Measurements from ENCODE around the gene ARID2.

The ARID2 gene

DNA sequence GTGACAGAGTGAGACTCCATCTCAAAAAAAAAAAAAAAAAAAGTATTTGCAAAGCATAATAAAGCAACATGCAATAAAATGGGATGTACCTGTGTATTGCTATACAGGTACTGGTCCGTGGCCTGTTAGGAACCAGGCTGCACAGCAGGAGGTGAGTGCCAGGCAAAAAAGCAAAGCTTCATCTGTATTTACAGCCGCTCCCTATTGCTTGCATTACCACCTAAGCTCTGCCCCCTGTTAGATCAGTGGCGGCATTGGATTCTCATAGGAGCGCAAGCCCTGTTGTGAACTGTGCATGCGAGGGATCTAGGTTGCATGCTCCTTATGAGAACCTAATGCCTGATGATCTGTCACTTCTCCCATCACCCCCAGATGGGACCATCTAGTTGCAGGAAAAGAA is 147.6 kb downstream of the ARID2 start:
- DNase-seq: no peak

DNA sequence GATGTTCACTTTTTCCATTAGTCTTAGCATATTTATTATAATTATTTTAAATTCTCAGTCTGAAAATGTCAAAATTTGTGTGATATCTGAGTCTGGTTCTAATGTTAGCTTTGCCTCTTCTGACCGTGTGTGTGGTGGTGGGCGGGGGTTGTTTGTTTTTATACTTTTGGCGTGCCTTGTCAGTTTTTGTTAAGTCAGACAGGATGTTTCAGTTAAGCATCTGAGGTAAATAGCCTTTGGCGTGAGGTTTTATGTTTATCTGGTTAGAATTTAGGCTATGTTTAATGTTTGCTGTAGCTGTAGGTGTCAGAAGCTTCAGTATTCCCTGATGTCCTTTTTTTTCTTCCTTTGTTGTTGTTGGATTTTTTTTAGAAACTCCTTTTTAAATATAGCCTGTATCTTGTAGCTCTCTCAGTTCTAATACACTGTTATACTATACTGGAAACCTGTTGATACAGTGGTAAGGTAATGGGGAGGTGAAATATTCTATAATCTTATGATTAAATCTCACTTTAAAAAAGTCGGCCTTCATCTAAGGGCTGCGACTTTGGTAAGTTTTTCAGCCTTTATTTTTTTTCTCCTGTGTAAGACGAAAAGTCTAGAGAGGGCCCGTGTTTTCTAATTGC is 149.2 kb downstream of the ARID2 start:
- no peak for DNase-seq

DNA sequence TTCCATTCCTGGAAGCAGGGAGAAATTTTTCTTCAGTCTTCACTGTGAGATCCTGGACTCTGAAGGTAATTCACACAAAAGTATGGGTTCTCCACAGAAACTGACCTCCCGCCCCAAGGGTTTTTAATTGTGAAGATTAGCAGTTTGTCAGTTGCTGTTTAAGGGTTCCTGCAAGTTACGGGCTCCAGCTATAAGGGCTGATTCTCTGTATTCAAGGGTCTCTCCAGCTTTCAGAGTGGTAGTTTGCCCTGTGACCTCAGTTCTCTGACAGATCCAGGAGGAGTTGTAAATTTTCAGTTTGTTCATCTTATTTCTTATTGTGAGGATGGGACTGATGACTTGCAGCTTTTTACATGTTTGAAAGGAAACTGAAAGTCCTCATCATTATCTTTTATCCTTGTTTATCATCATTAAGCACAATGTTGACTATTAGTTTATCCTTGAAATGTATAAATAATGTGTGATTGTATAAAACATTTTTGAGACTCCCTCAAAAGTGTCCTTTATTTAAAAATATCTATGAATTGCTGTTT is 149.9 kb downstream of the ARID2 start:
- no peak for DNase-seq

DNA sequence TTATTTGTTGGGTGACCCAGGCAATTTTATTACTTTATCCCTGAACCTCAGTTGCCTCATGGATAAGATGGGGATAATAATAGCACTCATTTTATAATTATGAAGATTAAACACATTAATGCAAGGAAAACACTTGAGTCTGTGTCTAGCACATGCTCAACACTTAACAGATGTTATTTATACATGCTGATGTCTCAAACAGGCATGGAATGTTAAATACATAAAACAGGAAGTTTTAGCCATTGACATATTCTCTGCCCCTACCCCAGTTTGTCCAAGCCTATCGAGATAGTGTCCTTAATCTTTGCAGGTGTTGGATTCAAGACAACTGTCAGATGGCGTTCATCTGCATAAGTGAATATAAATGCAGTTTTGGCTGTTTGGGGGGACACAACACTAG is 151.0 kb downstream of the ARID2 start:
- DNase-seq: no peak

DNA sequence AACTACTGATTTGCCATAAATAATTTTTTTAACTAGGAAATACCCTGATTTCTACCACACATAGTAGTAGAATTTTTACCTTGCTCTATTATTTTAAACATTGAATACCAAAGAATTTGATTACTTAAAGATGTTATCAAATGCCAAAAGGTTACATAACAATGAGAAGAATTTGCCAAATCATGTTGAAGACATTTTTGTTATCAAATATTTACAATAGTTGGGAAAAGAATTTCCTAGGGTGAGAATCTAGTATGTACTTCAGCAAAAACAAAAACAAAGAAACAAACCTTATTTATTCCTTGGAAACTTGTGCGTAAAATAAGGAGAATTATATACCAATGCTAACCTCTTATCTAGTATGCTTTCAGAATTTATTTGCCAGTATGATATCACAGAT is 153.7 kb downstream of the ARID2 start:
- no peak for DNase-seq

DNA sequence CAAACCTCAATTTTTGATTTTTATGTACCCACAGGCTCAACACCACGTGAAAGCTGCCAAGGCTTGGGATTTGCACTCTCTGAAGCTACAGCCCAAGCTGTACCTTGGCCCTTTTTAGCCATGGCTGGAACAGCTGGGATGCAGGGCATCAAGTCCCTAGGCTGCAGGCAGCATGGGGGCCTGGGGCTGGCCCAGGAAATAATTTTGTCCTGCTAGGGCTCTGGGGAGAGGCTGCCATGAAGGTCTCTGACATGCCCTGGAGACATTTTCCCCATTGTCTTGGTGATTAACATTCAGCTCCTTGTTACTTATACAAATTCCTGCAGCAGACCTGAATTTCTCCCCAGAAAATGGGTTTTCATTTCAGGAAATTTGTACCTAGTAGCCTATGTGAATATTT is 157.2 kb downstream of the ARID2 start:
- DNase-seq: no peak

DNA sequence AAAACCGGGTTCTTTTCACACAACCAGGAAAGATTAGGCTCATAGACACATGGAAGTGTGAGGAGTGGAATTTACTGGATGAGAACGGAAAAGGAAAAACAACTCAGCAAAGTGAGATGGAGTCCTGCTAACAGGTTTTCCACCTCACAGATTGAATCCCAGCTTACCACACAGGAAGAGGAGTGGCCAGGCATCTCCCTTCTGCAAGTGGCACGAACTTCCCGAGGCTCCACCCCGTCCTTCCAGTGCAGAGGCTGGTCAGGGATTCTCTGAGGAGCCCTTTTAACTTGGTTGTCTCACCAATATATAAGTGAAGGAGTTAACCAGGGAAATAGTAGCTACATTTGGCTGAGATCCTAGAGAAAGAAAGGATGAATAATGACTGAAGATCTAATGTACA is 158.0 kb downstream of the ARID2 start:
- DNase-seq: no peak

DNA sequence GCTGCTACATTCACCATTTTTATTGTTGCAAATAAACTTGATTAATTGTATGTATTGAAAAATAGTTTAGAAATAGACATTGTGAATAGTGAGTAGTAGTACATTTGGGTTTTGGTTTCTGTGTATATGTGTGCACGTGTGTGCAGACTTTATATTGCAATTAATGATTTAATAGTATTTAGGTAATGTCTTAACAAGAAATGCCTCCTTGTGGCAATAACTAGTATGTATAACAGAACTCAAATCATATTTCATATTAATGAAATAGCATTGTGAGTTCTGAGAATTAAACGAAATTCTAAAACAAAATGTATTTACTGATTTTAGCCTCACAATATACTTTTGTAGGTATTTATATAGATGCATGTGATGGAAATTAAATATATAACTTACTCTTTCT is 160.8 kb downstream of the ARID2 start:
- no peak for DNase-seq

DNA sequence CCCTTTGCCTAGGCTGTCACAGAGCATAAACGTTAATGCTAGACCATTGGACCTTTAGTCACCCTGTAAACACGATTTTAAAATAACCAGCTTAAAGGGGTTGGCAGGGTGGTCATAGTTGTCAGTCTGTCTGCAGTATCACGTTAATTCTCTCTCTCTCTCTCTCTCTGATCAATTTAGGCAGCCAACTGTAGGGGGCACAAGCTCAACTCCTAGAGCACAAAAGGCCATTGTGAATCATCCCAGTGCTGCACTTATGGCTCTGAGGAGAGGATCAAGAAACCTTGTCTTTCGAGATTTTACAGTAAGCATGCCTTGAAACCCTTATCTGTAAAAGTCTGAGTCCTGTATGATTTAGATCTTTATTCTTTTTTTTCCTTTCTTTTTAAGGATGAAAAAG is 163.7 kb downstream of the ARID2 start:
- no peak for DNase-seq

DNA sequence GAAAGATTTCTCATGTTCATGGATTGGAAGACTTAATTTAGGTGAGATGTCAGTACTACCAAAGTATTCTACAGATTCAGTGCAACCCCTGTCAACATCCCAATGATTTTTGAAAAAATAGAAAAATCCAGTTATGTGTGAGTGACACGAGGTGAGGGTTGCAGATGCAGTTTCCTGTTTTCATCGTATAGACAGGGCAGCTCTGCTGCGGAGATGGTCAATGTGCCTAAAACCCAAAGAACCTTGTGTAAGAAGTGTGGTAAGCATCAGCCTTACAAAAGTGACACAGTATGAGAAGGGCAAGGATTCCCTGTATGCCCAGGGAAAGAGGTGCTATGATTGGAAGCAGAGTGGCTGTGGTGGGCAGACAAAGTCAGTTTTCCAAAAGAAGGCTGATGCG is 166.5 kb downstream of the ARID2 start:
- no peak for DNase-seq

DNA sequence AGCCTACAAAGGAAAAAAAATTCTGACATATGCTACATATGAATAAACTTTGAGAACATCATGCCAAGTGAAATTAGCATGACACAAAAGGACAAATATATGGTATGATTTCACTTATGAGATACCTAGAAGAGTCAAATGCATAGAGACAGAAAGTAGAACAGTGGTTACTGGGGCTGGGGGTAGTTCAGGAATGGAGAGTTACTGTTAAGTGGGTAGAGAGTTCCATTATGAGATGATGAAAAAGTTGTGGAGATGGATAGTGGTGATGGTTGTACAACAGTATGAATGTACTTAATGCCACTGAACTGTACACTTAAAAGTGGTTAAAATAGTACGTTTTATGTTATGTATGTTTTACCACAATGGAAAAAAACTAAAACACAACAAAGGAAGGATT is 168.6 kb downstream of the ARID2 start:
- no peak for DNase-seq

DNA sequence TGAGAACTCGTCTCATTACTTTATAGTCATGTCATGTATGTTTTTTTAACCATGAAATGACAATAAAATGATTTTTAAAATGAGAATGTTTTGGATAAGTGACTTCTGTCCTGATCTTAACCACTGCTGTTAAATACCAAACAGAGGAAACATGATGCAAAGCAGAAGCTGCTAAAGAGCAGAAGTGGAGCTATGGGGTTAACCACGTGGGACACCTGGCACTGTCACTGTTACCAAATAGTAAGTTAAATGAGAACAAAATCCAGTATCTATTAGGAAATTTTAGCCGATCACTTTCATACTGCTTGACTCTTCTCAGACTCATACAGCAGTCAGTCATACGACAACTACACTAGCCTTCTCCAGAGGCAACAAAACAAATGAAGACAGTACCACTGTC is 178.4 kb downstream of the ARID2 start:
- DNase-seq: no peak

DNA sequence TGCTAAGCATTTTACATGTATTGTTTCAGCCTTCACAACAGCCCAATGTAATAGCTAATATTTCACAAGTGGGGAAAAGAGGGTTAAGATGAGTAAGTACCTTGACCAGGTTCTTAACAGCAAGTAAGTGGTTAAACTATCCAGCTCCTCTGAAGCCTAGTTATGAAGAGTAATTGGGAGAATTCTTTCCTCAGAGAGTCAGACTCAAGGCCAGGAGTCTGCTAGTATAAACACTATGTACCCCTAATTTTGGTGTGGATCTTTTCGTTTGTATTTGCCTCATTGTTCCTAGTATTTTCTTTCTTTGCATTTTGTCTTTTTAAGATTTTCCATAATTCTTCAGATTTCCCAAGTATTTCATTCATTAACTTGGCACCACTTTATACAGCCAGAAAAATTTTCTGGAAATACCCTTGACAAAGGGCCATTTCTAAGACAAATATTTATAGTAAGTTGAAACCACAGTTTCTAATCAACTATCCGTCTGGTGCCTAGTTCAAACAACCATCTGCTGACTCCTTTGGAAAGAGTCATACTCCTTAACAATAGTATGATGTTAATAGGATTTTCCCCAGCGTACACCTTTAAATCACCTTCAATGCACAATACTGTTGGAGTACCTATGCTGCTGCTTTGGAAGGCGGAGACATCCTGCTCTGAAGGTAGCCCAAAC is 179.7 kb downstream of the ARID2 start:
- DNase-seq: no peak

DNA sequence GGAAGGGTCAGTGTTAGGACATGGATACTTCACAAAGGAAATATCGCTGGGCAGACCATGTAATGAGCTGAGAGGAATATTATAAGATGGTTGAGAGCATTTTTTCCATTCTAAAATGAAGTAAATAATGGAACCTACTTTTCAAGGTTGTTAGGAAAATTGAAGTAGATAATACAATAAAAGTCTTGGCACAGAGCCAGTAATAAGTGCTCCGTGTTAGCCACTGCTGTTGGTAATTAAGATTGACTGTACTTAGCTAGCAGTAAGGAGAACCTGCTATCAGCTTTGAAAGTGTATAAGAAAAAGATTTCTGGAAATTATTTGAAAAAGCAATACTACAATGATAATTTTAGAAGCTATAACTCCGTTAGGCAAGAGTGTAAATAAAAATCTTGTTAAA is 183.3 kb downstream of the ARID2 start:
- no peak for DNase-seq

DNA sequence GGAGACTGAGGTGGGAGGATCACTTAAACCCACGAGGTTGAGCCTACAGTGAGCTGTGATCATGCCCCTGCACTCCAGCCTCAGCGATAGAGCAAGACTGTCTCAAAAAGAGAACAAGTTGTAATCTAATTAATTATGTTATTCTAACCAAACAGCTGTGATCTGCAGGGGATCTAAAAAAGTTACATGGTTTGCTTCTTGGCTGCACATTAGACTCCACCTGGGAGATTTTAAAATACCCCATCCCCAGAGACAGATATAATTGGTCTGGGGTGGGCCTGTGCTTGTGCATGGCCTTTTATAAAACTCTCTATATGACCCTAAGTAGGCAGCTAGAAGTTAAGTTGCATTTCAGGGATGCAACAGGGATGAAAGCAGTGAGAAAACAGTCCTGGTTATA is 184.1 kb downstream of the ARID2 start:
- DNase-seq: no peak

DNA sequence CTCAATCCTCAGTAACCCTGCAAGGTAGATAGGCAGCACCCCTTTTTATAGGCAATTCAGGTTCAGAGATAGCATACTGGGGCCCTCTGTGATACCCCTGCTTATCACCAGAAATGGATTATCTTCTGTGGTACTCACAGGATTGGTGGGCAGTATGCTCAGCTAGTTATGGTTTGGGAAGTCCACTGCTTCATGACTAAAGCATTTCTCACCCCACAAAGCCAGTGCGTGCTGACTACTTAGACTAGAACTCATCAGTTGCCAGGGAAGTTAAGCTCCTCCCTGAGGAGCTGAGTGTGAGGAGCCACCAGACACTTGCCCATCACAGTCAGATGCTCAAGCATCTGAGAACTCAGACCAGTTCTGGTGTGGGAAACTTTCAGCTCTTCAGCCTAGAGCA is 184.6 kb downstream of the ARID2 start:
- DNase-seq: no peak

DNA sequence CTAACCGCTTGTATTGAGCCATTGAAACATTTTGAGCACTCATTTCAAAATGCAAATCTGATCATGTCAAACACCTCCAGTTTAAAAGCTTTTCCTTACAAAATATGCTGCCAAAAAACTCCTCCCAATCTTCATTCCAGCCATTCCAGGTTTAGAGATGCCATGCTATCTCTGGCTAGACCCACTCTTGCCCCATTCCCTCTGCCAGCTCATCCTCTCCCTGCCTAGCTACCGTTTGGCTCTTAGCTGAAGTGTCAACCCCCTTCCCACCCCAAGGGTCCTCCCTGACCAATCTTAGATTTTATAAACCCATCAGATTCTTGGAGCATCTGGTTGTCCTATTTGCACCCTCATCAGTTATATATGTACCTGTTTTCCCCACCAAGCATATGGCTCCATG is 185.9 kb downstream of the ARID2 start:
- DNase-seq: no peak

DNA sequence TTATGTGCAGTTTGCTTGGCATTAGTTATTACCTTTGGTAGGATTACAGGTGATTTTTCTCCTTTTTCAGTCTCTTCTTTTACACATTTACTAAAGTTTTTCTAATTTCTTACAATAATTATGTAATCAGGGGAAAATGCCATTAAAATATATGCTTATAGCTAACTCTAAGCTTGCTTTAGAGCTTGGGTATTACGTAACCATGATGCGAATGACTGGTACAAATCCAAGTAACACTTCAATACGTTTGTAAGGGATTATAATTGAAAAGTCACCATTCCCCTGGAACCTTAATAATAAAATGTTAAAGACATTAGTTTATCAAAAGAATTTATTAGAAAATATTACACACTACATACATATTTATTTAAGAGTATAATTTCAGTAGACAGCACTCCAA is 189.3 kb downstream of the ARID2 start:
- no peak for DNase-seq

DNA sequence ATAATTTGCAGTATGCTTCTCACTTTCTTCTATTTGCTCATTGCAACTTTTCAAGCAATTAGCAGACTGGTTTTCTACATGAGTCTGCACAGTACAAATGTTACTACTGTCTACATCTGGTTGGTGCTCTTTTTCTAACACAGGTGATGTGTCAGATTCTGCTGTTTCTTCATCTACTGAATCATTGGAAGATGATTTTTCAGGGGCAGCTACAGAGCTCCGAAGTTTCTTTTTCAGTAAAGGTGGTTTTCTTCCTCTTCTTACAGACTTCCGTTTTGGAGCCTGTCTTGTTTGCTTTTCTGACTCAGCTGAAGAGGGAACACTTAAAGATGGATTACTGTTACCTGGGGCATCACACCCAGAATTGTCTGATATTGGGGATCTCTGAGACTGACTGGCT is 198.8 kb downstream of the ARID2 start:
- DNase-seq: no peak

DNA sequence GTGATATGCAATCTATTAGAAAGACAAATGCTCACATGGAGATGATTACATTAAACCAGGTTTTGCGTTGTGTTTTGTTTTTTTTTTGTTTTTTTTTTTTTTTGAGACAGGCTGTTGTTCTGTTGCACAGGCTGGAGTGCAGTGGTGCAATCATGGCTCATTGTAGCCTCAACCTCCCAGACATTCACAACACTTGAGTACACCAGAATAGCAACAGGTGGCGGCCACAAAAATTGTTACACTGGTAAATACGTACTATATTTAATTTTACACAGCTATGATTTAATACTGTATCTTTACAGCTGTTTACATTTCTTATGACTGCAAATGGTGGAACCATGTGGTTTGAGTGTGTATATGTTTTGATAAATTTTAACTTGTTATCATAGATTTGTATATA is 200.9 kb downstream of the ARID2 start:
- DNase-seq: no peak

DNA sequence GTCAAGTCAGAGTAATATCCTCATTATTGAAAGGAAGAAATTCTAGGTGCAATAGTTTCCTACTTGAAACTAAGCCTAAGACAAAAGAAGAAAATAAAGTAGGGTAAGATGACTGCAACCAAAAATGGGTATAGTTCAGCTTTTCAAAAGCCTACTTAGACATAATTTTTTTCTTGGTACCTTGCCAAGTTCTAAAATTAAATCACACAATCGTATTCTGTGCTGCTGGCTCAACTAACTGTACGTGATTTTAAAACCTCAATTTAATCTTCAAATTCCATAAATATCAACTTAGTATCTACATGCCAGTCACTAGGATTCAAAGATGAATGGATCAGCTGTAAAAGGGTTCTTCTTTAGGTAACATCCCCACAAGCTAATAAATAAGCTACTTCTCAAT is 204.0 kb downstream of the ARID2 start:
- DNase-seq: no peak

DNA sequence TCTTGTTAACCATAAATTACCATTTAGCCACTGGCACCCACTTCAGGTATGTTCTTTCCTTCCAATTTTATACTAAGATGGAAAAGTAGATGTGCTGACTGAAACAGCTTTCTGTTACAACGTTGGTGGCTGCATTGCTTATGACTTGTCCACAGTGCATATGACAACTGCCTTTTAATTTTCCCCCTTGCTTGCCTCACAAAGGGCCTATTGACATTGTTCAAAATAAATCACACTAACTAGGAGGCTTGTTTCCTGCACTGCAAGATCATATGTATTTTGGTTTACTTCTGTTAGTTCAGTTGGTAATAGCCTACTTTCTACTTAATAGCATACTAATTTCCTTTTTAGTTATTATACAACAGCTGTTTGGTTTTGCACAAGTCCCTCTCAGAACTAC is 205.4 kb downstream of the ARID2 start:
- DNase-seq: no peak

DNA sequence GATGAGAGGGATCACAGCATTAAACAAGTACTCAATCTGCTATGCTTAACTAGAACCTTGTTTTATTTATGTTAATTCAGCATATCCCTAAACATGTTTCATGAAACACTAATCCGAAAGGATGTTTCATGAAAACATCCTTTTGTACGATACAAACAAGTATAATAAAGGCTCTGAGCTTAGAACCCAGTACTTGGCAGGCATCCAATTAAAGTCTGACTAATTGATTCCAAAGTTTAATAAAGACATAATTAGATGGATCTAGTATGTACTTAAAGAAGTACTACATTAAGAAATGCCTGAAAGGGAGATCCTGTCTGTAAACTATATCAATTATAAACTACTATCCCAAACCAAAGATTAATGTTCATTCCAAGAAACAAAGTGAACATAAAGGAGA is 209.1 kb downstream of the ARID2 start:
- no peak for DNase-seq

DNA sequence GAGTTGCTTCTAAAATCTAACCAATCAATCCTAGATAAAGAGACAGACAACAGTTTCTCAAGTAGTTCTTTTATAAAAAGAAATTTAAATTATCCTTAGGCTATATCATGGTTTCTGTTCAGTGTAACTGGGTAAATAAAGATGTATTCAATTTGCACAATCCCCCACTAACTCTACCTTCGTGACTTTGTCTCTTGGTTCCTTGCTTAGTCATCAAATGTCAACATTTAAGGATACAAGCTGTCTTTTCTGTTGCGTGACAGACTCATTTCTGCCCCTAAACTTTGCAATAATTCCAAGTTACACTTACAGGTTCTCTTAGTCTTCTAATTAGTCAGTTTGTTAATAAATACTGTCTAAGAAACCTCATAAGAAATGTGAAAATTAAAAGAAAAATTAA is 210.3 kb downstream of the ARID2 start:
- DNase-seq: no peak

DNA sequence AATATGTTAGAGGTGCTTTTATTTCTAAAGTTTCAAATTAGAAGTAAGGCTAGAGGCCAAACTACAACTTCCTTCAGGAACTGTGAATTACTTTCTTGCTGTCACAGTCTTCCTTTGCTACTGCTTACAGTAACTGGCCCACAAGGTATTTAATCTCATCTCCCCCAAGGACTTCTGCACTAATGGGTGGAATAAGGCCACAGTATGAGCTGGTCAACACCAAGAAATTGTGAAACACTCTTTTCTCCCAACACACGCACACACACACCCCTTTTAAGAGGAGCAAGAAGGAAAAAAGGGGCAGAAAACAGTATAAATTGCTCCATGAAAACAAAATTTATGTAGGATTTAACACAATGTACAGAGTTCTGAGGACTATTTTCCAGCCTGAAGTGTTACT is 215.3 kb downstream of the ARID2 start:
- no peak for DNase-seq

Measured in stimulated activated CD4-positive, alpha-beta T cell treated with anti-CD3 and anti-CD28 coated beads, Interleukin-12 subunit alpha, Interleukin-12 subunit beta, amount 100 ng/mL, for 4 hours (primary cell).